Measurements from ENCODE around the gene OPN1MW3. TPM values are rescaled to one million over a fixed set of nuclear protein-coding genes. Genes with fewer than 3 reads are reported as not detected.

The OPN1MW3 gene
- total and polyA plus RNA-seq, 7 donors, result not detected

DNA sequence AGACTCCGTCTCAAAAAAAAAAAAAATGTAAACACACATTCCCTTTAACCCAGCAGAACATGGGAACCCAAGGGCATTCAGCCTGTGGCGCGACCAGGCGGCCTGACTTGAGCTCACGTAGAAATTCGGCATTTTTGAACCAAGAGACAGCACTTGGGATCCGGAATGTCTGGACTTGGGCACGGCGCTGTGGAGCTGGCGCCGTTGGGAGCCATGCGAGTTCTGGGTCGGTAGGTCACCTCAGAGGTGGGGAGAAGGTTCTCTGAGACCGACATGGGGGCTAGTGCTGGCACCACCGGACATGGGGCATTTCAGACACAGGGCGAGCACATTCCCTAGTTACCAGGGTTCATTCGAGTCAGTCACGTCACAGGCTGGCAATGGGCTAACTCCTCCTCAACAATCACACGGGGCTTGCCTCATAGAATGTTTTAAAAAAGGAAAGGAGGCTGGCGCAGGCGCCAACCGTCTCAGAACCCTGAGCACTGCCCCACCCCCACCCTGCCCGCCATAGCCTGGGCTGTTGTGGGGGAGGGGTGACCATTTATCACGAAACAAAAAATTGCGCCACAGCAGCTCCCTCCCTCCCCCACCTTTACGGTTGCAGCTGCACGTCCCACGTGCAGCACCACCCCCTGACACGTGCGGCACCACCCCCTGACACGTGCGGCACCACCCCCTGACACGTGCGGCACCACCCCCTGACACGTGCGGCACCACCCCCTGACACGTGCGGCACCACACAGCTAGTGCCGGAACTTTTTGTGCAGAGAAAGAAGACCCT, 37.6 kb downstream of the OPN1MW3 start, which contains the start of gene TEX28:
Gene TEX28, minus strand, starts transcription at position 334 of the 784 bp plus-strand sequence. CDS start 3,007 bp downstream, outside the sequence.
- Histone ChIP-seq H3K9me3 (no peaks in the 10 kb centered on the region), H3K4me1 (no peaks in the 10 kb centered on the region), H3K27ac (no peak within 1 kb of the TSS), H3K36me3 (ENCODE audit: insufficient read depth in 1 of 2, low read depth in 1 of 2) (no peaks in the 10 kb centered on the region), H3K27me3 (ENCODE audit: insufficient read depth in 3 of 3, low read length in 2 of 3) (no peaks in the 10 kb centered on the region), H3K4me3 (no peak within 1 kb of the TSS)
- ATAC-seq, result no peak
- no peak for DNase-seq
- TF ChIP-seq CTCF (IDR thresholded peaks at IDR 0.05), result no peak
- intact Hi-C loops (cut with DNase I), result no loop called here
- WGBS, 3 donors, result 88 to 91% (median 90%) methylated on average over 34 to 39 of the region's 39 CpGs

- TF ChIP-seq CTCF (IDR thresholded peaks at IDR 0.05), result no peak
- WGBS, 3 donors, result 95 to 97% (median 96%) methylated on average over 31 to 37 of the region's 37 CpGs
- Histone ChIP-seq H3K9me3 (no peaks in the 10 kb centered on the region), H3K4me1 (no peaks in the 10 kb centered on the region), H3K36me3 (ENCODE audit: insufficient read depth in 1 of 2, low read depth in 1 of 2) (no peaks in the 10 kb centered on the region), H3K4me3 (no peak within 1 kb of the TSS), H3K27ac (no peak within 1 kb of the TSS), H3K27me3 (ENCODE audit: insufficient read depth in 3 of 3, low read length in 2 of 3) (no peaks in the 10 kb centered on the region)
- intact Hi-C loops (cut with DNase I), result no loop called here
- no peak for ATAC-seq
- no peak for DNase-seq
Measured at GRCh38 chrX:154295664-154296310, 38.4 kb downstream of the OPN1MW3 start, which contains the start of gene TKTL1. Gene TKTL1 (plus strand): TSS chrX:154295795. CDS start chrX:154295860, 65 bp downstream.

DNA sequence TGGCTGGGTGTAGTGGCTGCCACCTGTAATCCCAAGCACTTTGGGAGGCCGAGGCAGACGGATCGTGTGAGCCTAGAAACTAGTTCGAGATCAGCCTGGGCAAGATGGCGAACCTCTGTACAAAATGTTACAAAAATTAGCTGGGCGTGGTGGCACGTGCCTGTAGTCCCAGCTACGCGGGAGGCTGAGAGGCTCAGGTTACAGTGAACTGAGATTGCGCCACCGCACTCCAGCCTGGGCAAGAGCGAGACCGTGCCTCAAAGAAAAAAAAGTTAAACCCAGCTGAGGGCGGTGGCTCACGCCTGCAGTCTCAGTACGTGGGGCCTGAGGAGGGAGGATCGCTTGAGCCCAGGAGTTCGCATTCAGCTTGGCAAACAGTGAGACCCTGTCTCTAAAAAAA, 39.3 kb downstream of the OPN1MW3 start:
- WGBS, 3 donors, result 85 to 93% (median 88%) methylated on average over 17 to 18 of the region's 18 CpGs
- DNase-seq, result no peak
- no peak for TF ChIP-seq CTCF (IDR thresholded peaks at IDR 0.05)
- intact Hi-C loops (cut with DNase I), result no loop called here
- no peak overlapping the region for H3K4me3 ChIP-seq
- no peak for ATAC-seq
- no peaks in the 10 kb centered on the region for H3K27me3 ChIP-seq (ENCODE audit: insufficient read depth in 3 of 3, low read length in 2 of 3)
- H3K4me1 ChIP-seq, result no peaks in the 10 kb centered on the region
- no peaks in the 10 kb centered on the region for H3K9me3 ChIP-seq
- no peak overlapping the region for H3K27ac ChIP-seq
- no peaks in the 10 kb centered on the region for H3K36me3 ChIP-seq (ENCODE audit: insufficient read depth in 1 of 2, low read depth in 1 of 2)

GRCh38 chrX:154298312-154298711, 40.9 kb downstream of the OPN1MW3 start:
- Histone ChIP-seq H3K9me3 (no peaks in the 10 kb centered on the region), H3K4me1 (no peaks in the 10 kb centered on the region), H3K27ac (no peak overlapping the region), H3K27me3 (ENCODE audit: insufficient read depth in 3 of 3, low read length in 2 of 3) (no peaks in the 10 kb centered on the region), H3K36me3 (ENCODE audit: insufficient read depth in 1 of 2, low read depth in 1 of 2) (no peaks in the 10 kb centered on the region), H3K4me3 (no peak overlapping the region)
- ATAC-seq (no peak), DNase-seq (no peak)
- no peak for TF ChIP-seq CTCF (IDR thresholded peaks at IDR 0.05)
- intact Hi-C loops (cut with DNase I), result no loop called here
- WGBS, 3 donors, result 70 to 75% (median 73%) methylated on average over 7 of the region's 7 CpGs
